Germinal center (tissue), 1 donor: ENCODE measurements around the gene HS3ST3A1.
"Not testable (repeated sequence)": the region's sequence is repeated elsewhere in the genome, so short reads cannot be mapped to it uniquely, and the experiment has no call there.

Experiments
- DNase-seq: peaks from one replicate; pipeline ENCODE4 v3.0.0; 2012; ENCODE audit warnings: mixed read lengths, low spot score

The HS3ST3A1 gene

GRCh38 chr17:13538841-13539411, 62.8 kb downstream of the HS3ST3A1 start:
- no peak for DNase-seq

GRCh38 chr17:13537871-13538643, 63.7 kb downstream of the HS3ST3A1 start:
- no peak for DNase-seq

- no peak for DNase-seq
These were observed 64.5 kb downstream of the HS3ST3A1 start for GRCh38 chr17:13537167-13537731.

GRCh38 chr17:13534946-13535345, 66.8 kb downstream of the HS3ST3A1 start:
- DNase-seq: no peak

- no peak for DNase-seq
These were observed 70.0 kb downstream of the HS3ST3A1 start for GRCh38 chr17:13531721-13532120.

- no peak for DNase-seq
These were observed 75.9 kb downstream of the HS3ST3A1 start for GRCh38 chr17:13525876-13526275.

- DNase-seq: no peak
These were observed 78.6 kb downstream of the HS3ST3A1 start for GRCh38 chr17:13523164-13523563.

GRCh38 chr17:13522749-13523148, 79.0 kb downstream of the HS3ST3A1 start:
- DNase-seq: no peak

- no peak for DNase-seq
These were observed 79.9 kb downstream of the HS3ST3A1 start for GRCh38 chr17:13521784-13522183.

- DNase-seq: no peak
These were observed 80.7 kb downstream of the HS3ST3A1 start for GRCh38 chr17:13520899-13521572.

- DNase-seq: no peak
These were observed 83.3 kb downstream of the HS3ST3A1 start for GRCh38 chr17:13518261-13519000.

- no peak for DNase-seq
These were observed 88.7 kb downstream of the HS3ST3A1 start for GRCh38 chr17:13513039-13513405.

- DNase-seq: no peak
These were observed 91.7 kb downstream of the HS3ST3A1 start for GRCh38 chr17:13510062-13510461.

GRCh38 chr17:13509527-13509926, 92.2 kb downstream of the HS3ST3A1 start:
- DNase-seq: no peak

GRCh38 chr17:13508896-13509295, 92.8 kb downstream of the HS3ST3A1 start:
- DNase-seq: no peak

GRCh38 chr17:13503526-13503925, 98.2 kb downstream of the HS3ST3A1 start:
- no peak for DNase-seq

- DNase-seq: no peak
These were observed 99.5 kb downstream of the HS3ST3A1 start for GRCh38 chr17:13502263-13502662.

- DNase-seq: no peak
These were observed 100.8 kb downstream of the HS3ST3A1 start for GRCh38 chr17:13500947-13501346.

- DNase-seq: no peak
These were observed 103.5 kb downstream of the HS3ST3A1 start for GRCh38 chr17:13498184-13498583.

- DNase-seq: not testable (repeated sequence)
These were observed 105.1 kb downstream of the HS3ST3A1 start for GRCh38 chr17:13496553-13497056.

- DNase-seq: no peak
These were observed 106.3 kb downstream of the HS3ST3A1 start for GRCh38 chr17:13495423-13495822.

GRCh38 chr17:13492737-13493122, 109.0 kb downstream of the HS3ST3A1 start:
- no peak for DNase-seq
